Measurements from ENCODE around the gene EVL.
"Not testable (repeated sequence)": the region's sequence is repeated elsewhere in the genome, so short reads cannot be mapped to it uniquely, and the experiment has no call there.

Gene EVL

DNA sequence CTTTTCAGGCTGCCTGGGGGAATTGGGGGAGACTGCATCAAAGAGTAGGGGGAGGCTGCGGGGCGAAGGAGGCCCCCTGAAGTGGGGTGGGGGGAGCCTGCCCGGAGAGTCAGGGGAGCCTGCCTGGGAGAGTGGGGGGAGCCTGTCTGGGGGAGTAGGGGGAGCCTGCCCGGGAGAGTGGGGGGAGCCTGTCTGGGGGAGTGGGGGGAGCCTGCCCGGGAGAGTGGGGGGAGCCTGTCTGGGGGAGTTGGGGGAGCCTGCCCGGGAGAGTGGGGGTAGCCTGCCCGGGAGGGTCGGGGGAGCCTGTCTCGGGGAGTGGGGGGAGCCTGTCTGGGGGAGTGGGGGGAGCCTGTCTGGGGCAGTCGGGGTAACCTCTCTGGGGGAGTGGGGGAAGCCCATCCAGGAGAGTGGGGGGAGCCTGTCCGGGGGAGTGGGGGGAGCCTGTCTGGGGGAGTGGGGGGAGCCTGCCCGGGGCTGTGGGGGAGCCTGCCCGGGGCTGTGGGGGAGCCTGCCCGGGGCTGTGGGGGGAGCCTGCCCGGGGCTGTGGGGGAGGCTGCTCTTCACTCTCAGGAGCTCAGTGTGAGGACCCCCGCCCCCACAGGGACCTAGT, 100.7 kb downstream of the EVL start:
- DNase-seq (ENCODE audit: low read depth in 2 of 2) = no peak

DNA sequence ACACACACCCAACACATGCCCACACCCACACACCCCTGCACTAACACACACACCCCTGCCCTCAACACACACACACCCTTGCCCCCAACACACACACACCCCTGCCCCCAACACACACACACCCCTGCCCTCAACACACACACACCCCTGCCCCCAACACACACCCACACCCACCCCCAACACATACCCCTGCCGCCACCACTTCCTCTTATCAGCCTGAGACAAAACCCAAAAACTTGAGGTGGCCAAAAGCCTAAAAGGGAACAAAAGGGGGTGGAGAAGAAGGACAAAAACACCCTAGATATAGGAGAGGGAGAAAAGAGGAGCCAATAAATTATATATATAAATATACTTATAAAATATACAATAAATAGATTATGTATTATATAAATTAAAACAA, 103.3 kb downstream of the EVL start:
- no peak for DNase-seq (ENCODE audit: low read depth in 2 of 2)

DNA sequence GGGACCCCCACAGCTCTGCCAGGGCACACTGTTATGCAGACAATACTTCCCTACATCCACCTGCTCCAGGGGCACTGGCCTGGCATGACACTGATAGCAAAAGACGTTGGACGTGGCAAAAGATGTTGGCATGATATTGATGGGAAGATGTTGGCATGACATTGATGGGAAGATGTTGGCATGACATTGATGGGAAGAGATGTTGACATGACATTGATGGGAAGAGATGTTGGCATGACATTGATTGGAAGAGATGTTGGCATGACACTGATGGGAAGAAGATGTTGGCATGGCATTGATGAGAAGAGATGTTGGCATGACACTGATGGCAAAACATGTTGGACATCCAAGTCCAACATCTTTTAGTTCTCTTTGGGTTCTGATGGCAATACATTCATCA, 105.7 kb downstream of the EVL start:
- DNase-seq (ENCODE audit: low read depth in 2 of 2) = no peak

DNA sequence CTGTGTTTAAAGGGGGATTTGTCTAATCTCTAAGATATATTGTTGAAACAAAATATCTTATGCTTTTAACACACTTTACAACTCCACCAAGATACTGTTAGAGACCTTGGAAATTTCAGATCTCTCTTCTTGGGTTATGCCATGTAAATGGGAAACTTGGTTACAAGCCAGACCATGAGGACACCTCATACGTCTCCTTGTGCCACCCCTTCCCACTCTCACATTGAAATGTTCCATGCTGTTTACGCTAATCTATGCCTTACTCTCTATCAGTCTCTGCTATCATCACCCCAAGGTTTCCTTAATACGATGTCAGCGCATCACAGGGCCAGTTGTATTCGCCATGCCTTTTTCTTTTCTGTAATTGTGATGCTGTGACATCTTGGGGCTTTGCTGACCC, 107.6 kb downstream of the EVL start:
- DNase-seq (ENCODE audit: low read depth in 2 of 2) = no peak

DNA sequence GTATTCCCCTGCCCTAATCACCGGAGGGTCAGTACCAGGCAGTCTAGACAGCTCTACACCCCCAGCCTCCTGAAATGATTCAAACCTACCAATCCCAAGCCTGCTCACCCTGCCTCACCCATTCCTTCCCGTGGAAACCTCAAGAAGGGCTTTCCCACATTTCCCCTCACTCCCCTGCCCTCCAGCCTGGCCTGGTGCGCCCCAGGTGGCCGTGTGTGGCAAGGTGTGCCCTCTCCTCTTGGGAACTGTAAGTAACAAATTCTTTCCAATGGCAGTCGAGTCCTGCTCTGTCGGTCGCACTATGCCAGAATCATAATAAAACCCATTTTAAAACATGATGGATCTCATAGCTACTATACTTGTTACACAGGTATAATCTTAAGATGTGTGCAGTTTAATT, 108.1 kb downstream of the EVL start:
- DNase-seq (ENCODE audit: low read depth in 2 of 2) = no peak

DNA sequence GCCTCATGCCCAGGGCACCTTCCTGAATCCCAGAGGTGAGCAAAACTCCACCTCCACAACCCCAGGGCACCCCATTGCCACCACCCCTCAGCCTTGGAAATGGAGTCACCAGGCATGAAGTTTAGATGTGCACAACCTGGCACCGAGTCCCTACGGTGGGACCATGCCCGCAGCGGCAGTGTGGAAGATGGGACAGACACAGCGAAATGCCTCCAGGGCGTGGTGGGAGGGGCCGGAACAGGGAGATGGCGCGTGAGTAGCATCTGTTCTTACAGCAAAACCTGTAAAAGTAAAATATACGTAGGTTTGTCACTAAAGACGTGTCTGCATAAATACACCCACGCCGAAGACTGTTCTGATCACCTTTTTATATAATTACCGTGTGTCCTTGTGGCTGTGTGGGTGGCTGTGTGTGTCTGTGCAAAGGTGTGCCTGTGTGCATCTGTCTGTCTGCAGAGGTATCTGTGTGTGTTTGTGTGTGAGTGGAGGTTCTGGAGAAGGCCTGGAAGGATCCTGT, 111.6 kb downstream of the EVL start:
- no peak for DNase-seq (ENCODE audit: low read depth in 2 of 2)

DNA sequence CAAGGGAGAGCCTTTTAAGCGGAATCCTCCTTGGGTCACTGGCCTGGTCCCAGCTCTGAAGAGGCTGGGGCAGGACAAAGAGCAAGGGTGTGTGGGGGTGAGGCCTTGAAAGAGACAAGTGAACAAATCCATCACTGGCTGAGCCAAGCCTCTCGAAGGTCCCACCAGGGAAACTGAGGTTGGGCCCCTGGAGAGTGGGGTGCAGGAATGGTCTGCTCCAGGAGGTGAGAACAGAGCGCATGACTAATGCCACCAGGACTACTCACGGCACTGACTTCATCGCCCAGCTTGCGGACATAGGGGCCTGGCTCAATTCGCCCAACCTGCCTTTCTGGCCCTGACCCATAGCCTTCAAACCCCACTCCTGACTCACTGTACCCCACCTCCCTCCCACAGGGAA, 113.5 kb downstream of the EVL start:
- no peak for DNase-seq (ENCODE audit: low read depth in 2 of 2)

DNA sequence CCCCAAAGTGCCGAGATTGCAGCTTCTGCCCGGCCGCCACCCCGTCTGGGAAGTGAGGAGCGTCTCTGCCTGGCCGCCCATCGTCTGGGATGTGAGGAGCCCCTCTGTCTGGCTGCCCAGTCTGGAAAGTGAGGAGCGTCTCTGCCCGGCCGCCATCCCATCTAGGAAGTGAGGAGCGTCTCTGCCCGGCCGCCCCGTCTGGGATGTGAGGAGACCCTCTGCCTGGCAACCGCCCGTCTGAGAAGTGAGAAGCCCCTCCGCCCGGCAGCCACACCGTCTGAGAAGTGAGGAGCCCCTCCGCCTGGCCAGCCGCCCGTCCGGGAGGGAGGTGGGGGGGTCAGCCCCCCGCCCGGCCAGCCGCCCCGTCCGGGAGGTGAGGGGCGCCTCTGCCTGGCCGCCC, 115.4 kb downstream of the EVL start:
- not testable (repeated sequence) for DNase-seq (ENCODE audit: low read depth in 2 of 2)

DNA sequence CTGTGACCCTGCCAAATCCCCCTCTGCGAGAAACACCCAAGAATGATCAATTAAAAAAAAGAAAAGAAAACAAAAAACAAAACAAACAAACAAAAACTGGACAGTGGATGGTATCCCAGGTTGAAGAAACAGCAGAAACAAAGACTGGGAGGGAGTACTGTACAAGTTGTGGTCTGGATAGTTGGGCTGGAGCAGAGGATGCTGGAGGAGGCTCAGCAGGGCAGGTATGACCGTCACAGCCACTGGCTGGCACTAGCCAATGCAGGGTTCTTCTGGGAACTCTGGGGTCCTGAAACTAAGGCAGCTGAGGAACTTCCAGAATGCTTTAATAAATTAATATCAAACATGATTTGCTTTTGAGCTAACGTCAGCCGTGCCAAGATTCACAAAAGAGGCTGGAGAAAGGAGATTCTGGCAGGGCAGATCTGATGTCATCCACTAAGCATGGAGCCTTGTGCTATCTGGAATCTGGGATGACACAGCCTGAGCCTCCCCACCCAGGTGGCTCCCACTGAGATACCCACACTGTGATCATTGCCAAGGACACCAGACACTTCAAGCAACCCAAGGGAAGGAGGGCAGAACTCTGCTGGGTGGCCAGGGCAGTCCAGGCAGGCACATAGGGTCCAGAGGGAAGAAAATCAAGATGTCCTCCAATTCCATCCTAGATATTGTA, 116.8 kb downstream of the EVL start:
- DNase-seq (ENCODE audit: low read depth in 2 of 2) = not testable (repeated sequence)

DNA sequence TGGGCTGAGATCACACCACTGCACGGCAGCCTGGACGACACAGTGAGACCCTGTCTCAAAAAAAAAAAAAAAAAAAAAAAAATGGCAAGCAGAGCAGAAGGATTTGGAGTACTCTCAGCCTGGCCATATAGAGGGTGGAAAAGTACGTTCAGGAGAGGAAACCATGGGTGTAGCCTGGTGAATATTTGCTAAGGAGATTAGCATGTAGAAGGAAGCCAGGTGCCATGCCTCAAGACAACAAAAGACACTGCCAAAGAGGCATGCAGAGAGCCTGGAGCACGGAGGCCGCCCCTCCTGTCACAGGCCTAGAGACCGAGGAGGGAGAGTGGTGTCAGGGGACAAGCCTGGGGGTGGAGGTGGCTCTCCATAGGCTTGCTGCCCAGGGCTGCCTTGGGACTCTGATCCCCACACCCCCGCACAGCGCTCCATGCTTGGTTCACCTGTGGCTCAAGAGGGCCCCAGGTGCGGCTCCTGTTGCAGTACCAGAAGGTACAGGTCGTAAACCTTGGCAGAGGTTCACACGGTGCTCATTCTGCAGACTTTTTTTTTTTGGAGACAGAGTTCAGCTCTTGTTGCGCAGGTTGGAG, 122.1 kb downstream of the EVL start:
- no peak for DNase-seq (ENCODE audit: low read depth in 2 of 2)

DNA sequence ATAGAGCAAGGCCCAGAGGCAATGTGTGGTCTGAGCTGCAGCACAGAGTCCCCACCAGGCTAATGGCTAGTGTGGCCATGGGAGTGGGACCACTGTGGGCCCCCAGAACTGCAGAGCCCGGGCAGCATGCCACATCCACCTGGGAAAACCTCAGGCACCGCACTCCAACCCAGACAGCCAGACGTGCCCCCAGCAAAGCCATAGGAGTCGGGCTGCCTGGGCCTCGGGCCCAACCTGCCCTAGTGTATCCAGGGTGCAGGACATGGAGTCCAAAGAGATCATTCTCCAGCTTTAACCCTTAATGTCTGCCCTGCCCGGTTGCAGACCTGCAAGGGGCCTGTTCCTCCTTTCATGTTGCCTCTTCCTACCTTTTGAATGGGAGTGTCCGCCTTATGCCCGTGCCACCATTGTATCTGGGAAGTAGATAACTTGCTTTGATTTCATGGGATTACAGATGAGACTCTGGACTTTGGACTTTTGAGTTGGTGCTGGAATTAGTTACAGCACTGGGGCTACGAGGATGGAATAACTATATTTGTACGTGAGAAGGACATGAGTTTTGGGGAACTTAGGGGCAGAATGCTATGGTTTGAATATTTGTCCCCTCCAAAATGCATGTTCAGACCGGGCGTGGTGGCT, 123.3 kb downstream of the EVL start:
- DNase-seq (ENCODE audit: low read depth in 2 of 2) = no peak

DNA sequence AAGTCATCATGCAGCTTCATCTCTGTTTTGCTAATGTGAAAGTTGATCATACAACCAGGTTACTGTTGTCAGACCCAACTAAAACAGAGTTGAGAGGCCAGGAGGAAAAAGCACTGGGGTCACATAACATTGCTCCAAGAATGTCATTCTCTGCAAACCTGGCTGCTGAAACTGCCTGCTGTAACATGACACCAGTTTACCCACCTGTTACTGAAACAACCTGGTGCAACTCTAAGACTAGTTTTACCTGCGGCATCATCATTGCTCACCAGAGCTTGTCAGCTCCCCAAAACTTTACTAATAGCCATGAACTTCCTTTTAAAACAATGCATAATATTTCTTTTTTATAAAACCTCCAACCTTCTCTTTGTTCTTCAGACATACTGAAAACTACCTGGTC, 124.9 kb downstream of the EVL start:
- no peak for DNase-seq (ENCODE audit: low read depth in 2 of 2)

DNA sequence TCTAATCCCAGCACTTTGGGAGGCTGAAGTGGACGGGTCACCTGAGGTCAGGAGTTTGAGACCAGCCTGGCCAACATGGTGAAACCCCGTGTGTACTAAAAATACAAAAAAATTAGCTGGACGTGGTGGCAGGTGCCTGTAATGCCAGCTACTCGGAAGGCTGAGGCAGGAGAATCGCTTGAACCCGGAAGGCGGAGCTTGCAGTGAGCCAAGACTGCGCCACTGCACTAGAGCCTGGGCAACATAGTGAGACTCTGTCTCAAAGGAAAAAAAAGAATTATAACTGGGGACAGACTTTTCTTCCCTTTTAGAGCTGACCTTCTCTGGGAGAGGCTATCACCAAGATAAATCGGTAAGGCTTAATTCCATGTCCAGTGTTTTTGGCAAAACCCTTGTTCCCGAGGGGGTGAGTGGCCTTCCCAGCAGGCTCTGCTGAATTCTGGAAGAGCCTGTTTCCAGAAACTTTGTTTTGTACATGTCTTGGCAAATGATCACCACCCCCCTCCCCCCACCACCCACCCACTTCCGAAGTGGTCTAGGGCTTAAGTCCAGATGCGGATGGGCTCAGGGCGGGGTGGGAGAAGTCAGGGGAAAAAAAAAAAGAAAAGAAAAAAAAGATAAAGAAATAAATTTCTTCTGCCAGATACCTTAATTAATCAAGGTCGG, 126.5 kb downstream of the EVL start:
- DNase-seq (ENCODE audit: low read depth in 2 of 2) = no peak

DNA sequence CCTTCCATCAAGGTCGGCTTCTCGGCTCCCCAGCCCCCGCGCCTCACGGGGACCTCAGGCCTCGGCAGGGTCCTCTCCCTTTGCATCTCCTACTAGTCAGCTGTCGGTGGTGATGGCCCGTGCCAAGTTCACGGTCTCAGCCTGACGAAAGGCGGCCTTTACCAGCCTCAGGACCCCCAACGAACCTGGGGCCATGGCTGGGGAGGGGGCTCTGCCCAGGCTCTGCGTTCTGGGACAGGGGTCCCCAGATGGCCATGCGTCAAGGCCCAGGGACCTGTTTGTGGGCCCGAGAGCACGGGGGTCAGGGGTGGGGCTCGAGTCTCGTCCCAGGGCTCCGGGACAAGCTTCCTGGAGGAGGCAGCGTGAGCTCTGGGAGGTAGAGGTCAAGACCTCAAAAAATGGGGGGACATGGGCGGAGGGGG, 127.0 kb downstream of the EVL start:
- no peak for DNase-seq (ENCODE audit: low read depth in 2 of 2)

DNA sequence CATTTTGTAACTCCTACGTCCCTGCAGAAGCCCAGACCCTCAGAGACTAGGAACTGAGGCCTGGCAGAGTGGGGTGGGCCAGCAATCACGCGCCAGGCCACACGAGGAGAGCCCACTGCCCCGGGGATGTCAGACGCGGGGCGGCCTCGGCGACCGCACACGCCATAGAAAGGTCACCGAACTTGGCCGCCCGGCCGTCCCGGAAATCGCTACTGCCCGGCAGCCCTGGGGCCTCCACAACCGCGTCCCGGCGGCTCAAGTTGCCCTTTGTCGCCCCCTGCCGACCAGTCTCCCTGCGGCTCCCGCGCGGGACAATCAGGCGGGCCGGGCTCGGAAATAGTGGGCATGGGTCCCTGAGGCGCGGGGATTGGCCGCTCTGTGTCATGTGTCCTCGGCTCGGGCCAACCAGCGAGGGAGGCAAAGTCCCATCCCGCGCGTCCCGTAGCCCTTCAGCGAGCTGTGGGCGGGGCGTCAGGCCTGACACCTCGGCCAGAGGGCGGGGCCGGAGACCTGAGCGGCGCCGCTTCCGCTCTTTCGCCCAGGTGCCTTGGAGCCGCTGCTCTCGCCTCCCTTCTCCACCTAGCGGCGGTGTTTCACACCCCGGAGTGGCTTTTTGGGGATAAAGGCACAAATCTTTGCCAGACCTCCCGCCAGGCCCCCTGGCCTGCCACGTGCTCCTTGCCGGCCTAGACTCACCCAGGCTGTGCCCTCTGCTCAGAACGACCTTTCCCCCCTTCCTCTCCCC, 127.6 kb downstream of the EVL start:
- DNase-seq (ENCODE audit: low read depth in 2 of 2) = peak; percentile 93 to 94
